GM21381 (cell line): ENCODE data around the gene LASP1.
A peak's percentile ranks its signal among the peaks of the same experiment; 100 is the strongest.

Experiments used
- ATAC-seq: cut with Tn5 transposase; IDR thresholded peaks from one replicate; pipeline ENCODE4 v1.9.1; 2021; ENCODE audit warnings: mild to moderate bottlenecking, moderate library complexity; ENCODE audit not compliant: unreplicated experiment

LASP1 gene

GRCh38 chr17:38885728-38886642 lies 16.1 kb downstream of the LASP1 start:
- ATAC-seq: no peak

- no peak for ATAC-seq
These were observed 16.8 kb downstream of the LASP1 start for GRCh38 chr17:38886643-38887010.

- no peak for ATAC-seq
These were observed 19.0 kb downstream of the LASP1 start for GRCh38 chr17:38888842-38889241.

- no peak for ATAC-seq
These were observed 20.0 kb downstream of the LASP1 start for GRCh38 chr17:38889745-38890409.

GRCh38 chr17:38890410-38890746 lies 20.5 kb downstream of the LASP1 start:
- ATAC-seq: no peak

GRCh38 chr17:38891441-38891840 lies 21.6 kb downstream of the LASP1 start:
- no peak for ATAC-seq

- ATAC-seq: no peak
These were observed 22.2 kb downstream of the LASP1 start for GRCh38 chr17:38892083-38892482.

GRCh38 chr17:38892620-38893019 lies 22.8 kb downstream of the LASP1 start:
- ATAC-seq: no peak

- no peak for ATAC-seq
These were observed 23.3 kb downstream of the LASP1 start for GRCh38 chr17:38893113-38893512.

GRCh38 chr17:38893607-38894006 lies 23.7 kb downstream of the LASP1 start:
- ATAC-seq: no peak

- no peak for ATAC-seq
These were observed 24.4 kb downstream of the LASP1 start for GRCh38 chr17:38894276-38894675.

- ATAC-seq: no peak
These were observed 26.6 kb downstream of the LASP1 start for GRCh38 chr17:38896346-38896954.

- no peak for ATAC-seq
These were observed 27.3 kb downstream of the LASP1 start for GRCh38 chr17:38897176-38897575.

GRCh38 chr17:38897671-38898290 lies 27.9 kb downstream of the LASP1 start:
- no peak for ATAC-seq

- ATAC-seq: peak; percentile 11
These were observed 28.4 kb downstream of the LASP1 start for GRCh38 chr17:38898291-38898679.

GRCh38 chr17:38898812-38899348 lies 29.0 kb downstream of the LASP1 start:
- peak; percentile 75 for ATAC-seq

GRCh38 chr17:38899421-38899820 lies 29.6 kb downstream of the LASP1 start:
- no peak for ATAC-seq

GRCh38 chr17:38900978-38901656 lies 31.3 kb downstream of the LASP1 start:
- no peak for ATAC-seq

GRCh38 chr17:38903404-38903803 lies 33.5 kb downstream of the LASP1 start:
- no peak for ATAC-seq

- ATAC-seq: no peak
These were observed 35.0 kb downstream of the LASP1 start for GRCh38 chr17:38904892-38905291.

- ATAC-seq: no peak
These were observed 35.5 kb downstream of the LASP1 start for GRCh38 chr17:38905375-38905774.
